ENCODE measurements around the gene STARD9.

DNA sequence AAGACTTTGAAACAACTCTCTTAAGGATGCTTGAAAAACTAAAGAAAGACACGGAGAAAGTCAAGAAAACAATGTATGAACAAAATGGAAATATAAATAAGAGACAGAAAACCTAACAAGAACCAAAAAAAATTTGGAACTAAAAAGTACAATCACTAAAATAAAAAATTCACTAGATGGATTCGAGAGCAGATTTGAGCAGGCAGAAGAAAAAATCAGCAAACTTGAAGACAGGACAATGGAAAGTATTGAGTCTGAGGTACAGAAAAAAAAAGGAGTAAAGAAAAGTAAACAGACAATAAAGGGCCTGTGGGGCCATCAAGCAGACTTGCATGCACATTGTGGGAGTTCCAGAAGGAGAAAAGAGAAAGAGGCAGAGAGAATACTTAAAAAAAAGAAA lies 174.9 kb downstream of the STARD9 start:
- TF ChIP-seq POLR2AphosphoS5 (IDR thresholded peaks at IDR 0.05; ENCODE audit: low read depth, low read length) (no peak), TAF1 (IDR thresholded peaks at IDR 0.05; ENCODE audit: borderline replicate concordance, insufficient read depth, low read length) (no peak)
